GM21576 (cell line): ENCODE measurements around the gene PCDHGA1.
A peak's percentile ranks its signal among the peaks of the same experiment; 100 is the strongest.

ENCODE experiments used
- ATAC-seq: cut with Tn5 transposase; IDR thresholded peaks from one replicate; pipeline ENCODE4 v1.9.1; 2021; ENCODE audit warnings: mild to moderate bottlenecking, moderate library complexity; ENCODE audit not compliant: unreplicated experiment

PCDHGA1 gene

DNA sequence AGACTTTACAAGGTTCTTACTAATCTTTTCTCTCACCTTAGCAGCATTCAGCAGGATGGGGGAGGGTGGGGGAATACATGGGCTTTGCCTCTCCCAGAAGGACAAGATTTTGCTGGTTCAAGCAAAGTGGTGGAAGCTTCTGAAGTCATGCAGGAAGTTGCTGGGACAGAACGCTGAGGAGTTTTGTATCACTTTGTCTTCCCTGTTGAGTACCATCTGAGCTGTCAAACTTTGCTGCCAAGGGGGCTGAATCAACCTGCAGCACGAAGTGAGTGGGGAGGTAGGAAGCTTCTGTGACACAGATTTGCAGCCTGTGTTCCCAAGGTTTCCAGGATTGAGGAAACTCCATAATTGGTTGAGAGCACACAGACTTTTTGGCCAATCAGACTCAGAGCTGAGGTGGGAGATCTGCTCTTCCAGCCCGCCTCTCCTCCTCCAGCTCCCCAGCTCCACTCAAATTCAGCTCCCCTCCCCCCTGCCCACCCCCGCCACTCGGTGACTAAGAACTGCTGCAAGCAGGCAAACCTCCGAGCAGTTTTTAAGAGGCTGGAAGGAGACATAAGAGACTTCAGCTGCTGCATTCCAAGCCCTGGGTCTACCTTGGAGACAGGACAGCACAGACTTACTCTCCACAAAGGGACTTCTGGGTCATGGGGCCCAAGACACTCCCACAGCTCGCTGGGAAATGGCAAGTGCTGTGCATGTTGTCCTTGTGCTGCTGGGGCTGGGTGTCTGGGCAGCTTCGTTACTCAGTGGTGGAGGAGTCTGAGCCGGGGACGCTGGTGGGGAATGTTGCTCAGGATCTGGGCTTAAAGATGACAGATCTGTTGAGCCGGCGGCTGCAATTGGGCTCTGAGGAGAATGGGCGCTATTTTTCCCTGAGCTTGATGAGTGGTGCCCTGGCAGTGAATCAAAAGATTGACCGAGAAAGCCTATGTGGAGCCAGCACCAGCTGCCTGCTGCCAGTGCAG, 158.6 kb downstream of the PCDHGA1 start, which contains the start of gene PCDHGC5:
PCDHGC5 (plus strand) TSS at position 491 of the 971 bp plus-strand sequence; CDS start at position 651, 160 bp downstream.
- ATAC-seq = no peak

DNA sequence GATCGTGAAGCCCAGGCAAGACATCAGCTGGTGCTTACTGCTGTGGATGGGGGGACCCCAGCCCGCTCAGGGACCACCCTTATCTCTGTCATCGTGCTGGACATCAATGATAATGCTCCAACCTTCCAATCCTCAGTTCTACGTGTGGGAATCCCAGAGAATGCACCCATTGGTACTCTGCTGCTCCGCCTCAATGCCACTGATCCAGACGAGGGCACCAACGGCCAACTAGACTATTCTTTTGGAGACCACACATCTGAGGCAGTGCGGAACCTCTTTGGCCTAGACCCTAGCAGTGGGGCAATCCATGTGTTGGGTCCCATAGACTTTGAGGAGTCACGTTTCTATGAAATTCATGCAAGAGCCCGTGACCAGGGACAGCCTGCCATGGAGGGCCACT, 159.5 kb downstream of the PCDHGA1 start:
- no peak for ATAC-seq

DNA sequence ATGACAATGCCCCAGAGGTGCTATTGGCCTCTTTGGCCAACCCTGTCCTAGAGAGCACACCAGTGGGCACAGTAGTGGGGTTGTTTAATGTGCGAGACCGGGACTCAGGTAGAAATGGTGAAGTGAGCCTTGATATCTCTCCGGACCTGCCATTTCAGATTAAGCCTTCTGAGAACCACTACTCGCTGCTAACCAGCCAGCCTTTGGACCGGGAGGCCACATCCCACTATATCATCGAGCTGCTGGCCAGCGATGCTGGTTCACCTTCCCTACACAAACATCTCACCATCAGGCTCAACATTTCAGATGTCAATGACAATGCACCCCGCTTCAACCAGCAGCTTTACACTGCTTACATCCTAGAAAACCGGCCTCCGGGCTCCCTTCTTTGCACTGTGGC, 160.0 kb downstream of the PCDHGA1 start:
- no peak for ATAC-seq

- ATAC-seq = no peak
Measured at GRCh38 chr5:141490771-141491170, 160.5 kb downstream of the PCDHGA1 start.

- ATAC-seq = peak; percentile 22
Measured at GRCh38 chr5:141491323-141492167, 161.2 kb downstream of the PCDHGA1 start.

GRCh38 chr5:141492168-141492885, 162.0 kb downstream of the PCDHGA1 start:
- ATAC-seq = peak; percentile 46

GRCh38 chr5:141493500-141494422, 163.4 kb downstream of the PCDHGA1 start:
- no peak for ATAC-seq

GRCh38 chr5:141494761-141495452, 164.6 kb downstream of the PCDHGA1 start:
- ATAC-seq = no peak

GRCh38 chr5:141495453-141495811, 165.1 kb downstream of the PCDHGA1 start:
- ATAC-seq = no peak

DNA sequence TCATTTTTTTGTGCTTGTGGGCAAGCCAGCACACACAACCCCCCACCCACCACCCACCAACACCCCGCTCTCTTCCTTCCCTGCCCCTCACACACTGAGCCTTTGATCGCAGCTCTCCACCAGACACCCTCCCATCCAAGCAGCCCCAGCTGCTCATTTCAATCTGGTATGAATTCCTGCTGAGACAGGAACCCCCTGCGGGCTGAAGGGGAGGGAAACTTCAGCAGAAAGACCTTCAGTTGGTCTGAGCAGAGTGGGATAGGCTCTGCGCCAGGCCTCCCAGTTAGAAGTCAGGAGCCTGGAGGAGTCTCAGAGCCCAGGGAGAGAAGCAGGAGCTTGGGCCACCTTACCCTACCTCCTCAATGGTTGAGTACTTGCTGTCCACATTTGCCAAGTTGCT, 165.7 kb downstream of the PCDHGA1 start:
- no peak for ATAC-seq

DNA sequence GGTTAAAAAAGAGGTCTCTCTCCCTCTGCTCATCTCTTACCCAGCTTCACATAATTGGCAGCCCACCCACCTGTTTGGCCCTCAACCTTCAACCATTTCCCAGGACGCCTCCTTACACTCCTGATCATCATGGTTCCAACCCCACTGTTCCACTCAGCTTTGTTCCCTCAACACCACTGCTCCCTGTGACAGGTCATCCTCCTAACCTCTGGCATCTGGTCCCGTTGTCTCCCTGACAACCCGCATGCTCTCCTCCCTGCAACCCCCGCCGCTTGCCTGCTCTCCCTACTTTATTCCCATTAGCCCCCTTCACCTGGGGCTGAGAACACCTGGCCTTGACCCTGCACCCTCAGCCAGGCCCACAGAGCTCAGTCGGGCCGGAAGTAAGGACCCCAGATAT, 171.4 kb downstream of the PCDHGA1 start:
- ATAC-seq = no peak

DNA sequence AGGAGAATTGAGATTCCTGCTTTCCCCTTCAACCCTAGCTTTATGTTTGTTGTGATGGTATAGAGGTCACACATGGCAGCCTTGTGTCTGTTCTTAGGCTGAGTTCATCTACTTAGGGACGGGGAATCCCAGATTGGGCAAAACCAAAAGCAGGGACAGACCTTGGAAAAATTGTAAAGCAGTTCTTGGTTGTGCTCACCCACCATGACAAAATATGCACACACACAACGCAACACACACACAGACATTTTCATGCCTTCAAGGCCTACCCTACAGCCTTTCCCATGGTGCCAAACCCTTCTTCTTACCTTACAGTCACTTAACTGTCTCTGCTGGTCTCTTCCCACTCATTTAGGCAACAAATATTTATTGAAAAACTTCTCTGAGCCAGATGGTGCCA, 173.4 kb downstream of the PCDHGA1 start:
- no peak for ATAC-seq

GRCh38 chr5:141504216-141504615, 173.9 kb downstream of the PCDHGA1 start:
- no peak for ATAC-seq

DNA sequence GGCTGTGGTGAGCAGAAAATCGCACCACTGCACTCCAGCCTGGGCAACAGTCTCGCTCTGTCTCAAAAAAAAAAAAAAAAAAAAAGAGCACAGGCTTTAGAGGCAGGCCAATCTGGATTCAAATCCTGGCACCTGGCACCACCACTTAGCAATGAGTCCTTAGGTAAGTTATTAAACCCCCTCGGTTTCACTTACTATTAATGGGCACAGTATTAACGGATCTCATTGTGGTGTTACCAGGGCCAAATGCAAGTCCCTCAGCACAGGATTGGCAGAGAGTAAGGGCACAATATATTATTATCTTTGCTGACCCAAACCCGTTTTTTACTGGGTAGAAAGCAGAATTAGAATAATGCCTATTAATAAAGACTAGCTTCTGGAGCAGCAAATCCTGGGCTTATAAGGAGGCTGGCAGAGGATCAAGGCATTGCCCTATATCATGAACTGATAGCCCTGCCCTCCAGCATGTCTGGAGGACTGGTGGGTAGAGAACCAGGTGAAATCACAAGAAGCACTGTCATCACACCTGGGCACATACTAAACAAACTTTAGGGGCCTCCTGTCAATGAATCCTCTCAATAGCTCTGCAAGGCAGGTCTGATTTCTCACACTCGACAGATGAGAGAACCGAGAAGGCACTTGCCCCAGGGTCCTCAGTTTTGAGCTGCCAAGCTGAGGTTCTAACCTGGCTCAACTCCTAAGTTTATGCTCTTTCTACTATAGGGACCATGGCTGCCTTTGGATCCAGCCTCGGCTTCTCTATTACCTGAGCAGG, 176.3 kb downstream of the PCDHGA1 start:
- no peak for ATAC-seq

GRCh38 chr5:141507387-141508091, 177.2 kb downstream of the PCDHGA1 start:
- peak; percentile 32 for ATAC-seq

GRCh38 chr5:141508440-141508797, 178.1 kb downstream of the PCDHGA1 start:
- no peak for ATAC-seq

GRCh38 chr5:141508798-141509611, 178.7 kb downstream of the PCDHGA1 start:
- no peak for ATAC-seq
